GM13977 (cell line): ENCODE data around the gene CNTD1.

Source experiments
- DNase-seq: peaks from one replicate; pipeline ENCODE4 v3.0.0; 2012; ENCODE audit warnings: low spot score
- CTCF ChIP-seq: IDR thresholded peaks from 2 replicates; pipeline ENCODE4 v1.5.1; 2012; ENCODE audit warnings: mild to moderate bottlenecking, control low read depth; ENCODE audit not compliant: insufficient read depth; ENCODE audit errors: extremely low read depth, missing control alignments
- in situ Hi-C: fragments of 300-500 bp; cut with MboI; formaldehyde crosslinking; loops from one replicate; pipeline ENCODE4 v1.12.0; 2022; ENCODE audit warnings: low sequenced_read_pairs, low pct_unique_long_range_greater_than_20kb, mixed read lengths, inconsistent platforms; ENCODE audit not compliant: unreplicated experiment

The CNTD1 gene

GRCh38 chr17:42779936-42780850 is 18.5 kb upstream of the CNTD1 start, which contains the start of gene WNK4:
WNK4 (plus strand) TSS chr17:42780610; CDS start chr17:42780699, 89 bp downstream.
- peak; percentile 65 for DNase-seq
- in situ Hi-C loops = no loop called here
- no peak for TF ChIP-seq CTCF

- TF ChIP-seq CTCF = no peak
- in situ Hi-C loops = no loop called here
- DNase-seq = no peak
Observed at GRCh38 chr17:42780851-42781638, 17.6 kb upstream of the CNTD1 start.

DNA sequence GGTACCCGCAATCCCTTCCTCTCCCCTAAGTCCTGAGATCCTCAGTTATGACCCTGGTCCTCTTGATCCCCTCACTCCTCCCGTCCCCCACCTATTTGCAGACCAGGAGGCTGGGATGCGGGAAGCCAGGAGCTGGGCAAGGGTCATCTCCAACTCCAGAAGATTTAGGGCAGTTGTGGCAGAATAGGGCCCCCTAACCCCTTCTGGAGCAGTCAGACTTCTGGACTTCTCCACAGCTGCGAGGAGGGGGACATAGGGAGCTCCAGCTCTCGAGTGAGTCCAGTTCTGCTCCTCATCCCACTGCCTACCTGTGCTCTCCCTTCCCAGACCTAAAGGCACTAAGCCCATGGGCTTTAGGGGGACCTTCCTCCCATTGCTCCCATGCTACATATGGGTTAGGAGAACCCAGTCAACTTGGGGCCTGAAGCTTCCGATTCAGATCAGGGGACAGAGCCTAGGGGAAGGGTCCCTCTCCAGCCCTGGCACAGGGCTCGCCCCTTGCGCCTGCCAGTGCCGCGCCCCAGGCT is 17.0 kb upstream of the CNTD1 start:
- in situ Hi-C loops = no loop called here
- no peak for TF ChIP-seq CTCF
- DNase-seq = no peak

GRCh38 chr17:42782166-42783061 is 16.2 kb upstream of the CNTD1 start:
- DNase-seq = no peak
- in situ Hi-C loops = no loop called here
- TF ChIP-seq CTCF = no peak

GRCh38 chr17:42783062-42783790 is 15.4 kb upstream of the CNTD1 start:
- no peak for DNase-seq
- TF ChIP-seq CTCF = no peak
- in situ Hi-C loops = no loop called here
